HepG2 (cell line): ENCODE results near the gene RIMS3. TPM values are rescaled to one million over a fixed set of nuclear protein-coding genes. Genes with fewer than 3 reads are reported as not detected.

Experiments
- DNMT3B ChIP-seq: conservative IDR thresholded peaks from 2 replicates; pipeline ENCODE4 v1.6.1; 2016; ENCODE audit warnings: missing biosample characterization, control low read depth
- ELK4 ChIP-seq: sonication (generic); formaldehyde crosslinking; IDR thresholded peaks from 2 replicates; pipeline ENCODE4 v1.9.0; 2021; ENCODE audit warnings: missing genetic modification reagents, borderline replicate concordance
- EZH2 ChIP-seq: conservative IDR thresholded peaks from 2 replicates; pipeline ENCODE4 v1.6.1; 2012; ENCODE audit warnings: mild to moderate bottlenecking, low read depth, low read length, moderate library complexity
- HDAC1 ChIP-seq: sonication (generic); formaldehyde crosslinking; IDR thresholded peaks from 2 replicates; pipeline ENCODE4 v1.5.1; 2020; ENCODE audit warnings: mild to moderate bottlenecking, missing genetic modification reagents
- HNRNPH1 ChIP-seq: fragments of 200-400 bp; formaldehyde crosslinking; optimal IDR thresholded peaks from 2 replicates; pipeline ENCODE3; 2017; ENCODE audit warnings: mild to moderate bottlenecking, low read depth, low read length
- NCOA2 ChIP-seq: sonication (generic); formaldehyde crosslinking; IDR thresholded peaks from 2 replicates; pipeline ENCODE4 v1.8.0; 2022; ENCODE audit warnings: inconsistent platforms
- PAWR ChIP-seq: sonication (generic); formaldehyde crosslinking; IDR thresholded peaks from 2 replicates; pipeline ENCODE4 v1.4.0; 2020; ENCODE audit warnings: missing genetic modification reagents, mild to moderate bottlenecking, borderline replicate concordance
- ZNF253 ChIP-seq: sonication (generic); formaldehyde crosslinking; IDR thresholded peaks from 2 replicates; pipeline ENCODE4 v1.8.0; 2022; ENCODE audit warnings: mild to moderate bottlenecking, missing genetic modification reagents, borderline replicate concordance
- ZNF574 ChIP-seq: sonication (generic); formaldehyde crosslinking; IDR thresholded peaks from 2 replicates; pipeline ENCODE4 v1.4.0; 2020; ENCODE audit warnings: missing genetic modification reagents
- ZNF629 ChIP-seq: sonication (generic); formaldehyde crosslinking; conservative IDR thresholded peaks from 2 replicates; pipeline ENCODE4 v1.5.0; 2020; ENCODE audit warnings: missing genetic modification reagents
- ZNF740 ChIP-seq: sonication (generic); formaldehyde crosslinking; IDR thresholded peaks from 2 replicates; pipeline ENCODE4 v1.4.0; 2020; ENCODE audit warnings: missing genetic modification reagents
- ZNF777 ChIP-seq: sonication (generic); formaldehyde crosslinking; IDR thresholded peaks from 2 replicates; pipeline ENCODE4 v1.4.0; 2020; ENCODE audit warnings: missing genetic modification reagents
- polyA plus RNA-seq, 8 experiments: library from polyadenylated mRNA; depleted of rRNA in 3 of 8; stranded (reverse) in 7 of 8; unstranded in 1 of 8; fragments of >200 nt; fragmentation: Illumina TruSeq in 4 of 8; extraction: Trizol in 4 of 8; gene quantifications; 2 replicates each; pipeline versions ENCODE4 v1.2.1 to v1.2.3, GENCODE V29; 2011 to 2016; ENCODE audit warnings: low read depth in 4 of 8, missing spikeins in 1 of 8, mixed read lengths in 1 of 8; ENCODE audit not compliant: insufficient read depth in 1 of 8
- total RNA-seq, 5 experiments: library from RNA; depleted of rRNA; stranded (reverse); fragments of >200 nt; fragmentation: Illumina TruSeq; extraction: Trizol; gene quantifications; 2 replicates each; pipeline ENCODE4 v1.2.3, GENCODE V29; 2016; ENCODE audit warnings: low read depth in 1 of 5
- TF ChIP-seq, protein P1 (sequence below): sonication (generic); formaldehyde crosslinking; IDR thresholded peaks from 2 replicates; pipeline ENCODE4 v1.4.0; 2020; ENCODE audit warnings: missing genetic modification reagents
- TF ChIP-seq, protein P2 (sequence below): sonication (generic); formaldehyde crosslinking; IDR thresholded peaks from 2 replicates; pipeline ENCODE4 v1.4.0; 2020; ENCODE audit warnings: missing genetic modification reagents
- TF ChIP-seq, protein P3 (sequence below): sonication (generic); formaldehyde crosslinking; IDR thresholded peaks from 2 replicates; pipeline ENCODE4 v1.4.0; 2020; ENCODE audit warnings: mild to moderate bottlenecking, missing genetic modification reagents

Gene RIMS3
- total and polyA plus RNA-seq, 2 of the 13 experiments (the other 11 are each of a cell fraction or from before 2014, with no cell fraction given): 2.1 to 5.4 TPM

- no peak for TF ChIP-seq ELK4 (CRISPR knock-in tag)
- TF ChIP-seq, protein P1, sequence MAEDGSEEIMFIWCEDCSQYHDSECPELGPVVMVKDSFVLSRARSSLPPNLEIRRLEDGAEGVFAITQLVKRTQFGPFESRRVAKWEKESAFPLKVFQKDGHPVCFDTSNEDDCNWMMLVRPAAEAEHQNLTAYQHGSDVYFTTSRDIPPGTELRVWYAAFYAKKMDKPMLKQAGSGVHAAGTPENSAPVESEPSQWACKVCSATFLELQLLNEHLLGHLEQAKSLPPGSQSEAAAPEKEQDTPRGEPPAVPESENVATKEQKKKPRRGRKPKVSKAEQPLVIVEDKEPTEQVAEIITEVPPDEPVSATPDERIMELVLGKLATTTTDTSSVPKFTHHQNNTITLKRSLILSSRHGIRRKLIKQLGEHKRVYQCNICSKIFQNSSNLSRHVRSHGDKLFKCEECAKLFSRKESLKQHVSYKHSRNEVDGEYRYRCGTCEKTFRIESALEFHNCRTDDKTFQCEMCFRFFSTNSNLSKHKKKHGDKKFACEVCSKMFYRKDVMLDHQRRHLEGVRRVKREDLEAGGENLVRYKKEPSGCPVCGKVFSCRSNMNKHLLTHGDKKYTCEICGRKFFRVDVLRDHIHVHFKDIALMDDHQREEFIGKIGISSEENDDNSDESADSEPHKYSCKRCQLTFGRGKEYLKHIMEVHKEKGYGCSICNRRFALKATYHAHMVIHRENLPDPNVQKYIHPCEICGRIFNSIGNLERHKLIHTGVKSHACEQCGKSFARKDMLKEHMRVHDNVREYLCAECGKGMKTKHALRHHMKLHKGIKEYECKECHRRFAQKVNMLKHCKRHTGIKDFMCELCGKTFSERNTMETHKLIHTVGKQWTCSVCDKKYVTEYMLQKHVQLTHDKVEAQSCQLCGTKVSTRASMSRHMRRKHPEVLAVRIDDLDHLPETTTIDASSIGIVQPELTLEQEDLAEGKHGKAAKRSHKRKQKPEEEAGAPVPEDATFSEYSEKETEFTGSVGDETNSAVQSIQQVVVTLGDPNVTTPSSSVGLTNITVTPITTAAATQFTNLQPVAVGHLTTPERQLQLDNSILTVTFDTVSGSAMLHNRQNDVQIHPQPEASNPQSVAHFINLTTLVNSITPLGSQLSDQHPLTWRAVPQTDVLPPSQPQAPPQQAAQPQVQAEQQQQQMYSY: no peak
- TF ChIP-seq, protein P2, sequence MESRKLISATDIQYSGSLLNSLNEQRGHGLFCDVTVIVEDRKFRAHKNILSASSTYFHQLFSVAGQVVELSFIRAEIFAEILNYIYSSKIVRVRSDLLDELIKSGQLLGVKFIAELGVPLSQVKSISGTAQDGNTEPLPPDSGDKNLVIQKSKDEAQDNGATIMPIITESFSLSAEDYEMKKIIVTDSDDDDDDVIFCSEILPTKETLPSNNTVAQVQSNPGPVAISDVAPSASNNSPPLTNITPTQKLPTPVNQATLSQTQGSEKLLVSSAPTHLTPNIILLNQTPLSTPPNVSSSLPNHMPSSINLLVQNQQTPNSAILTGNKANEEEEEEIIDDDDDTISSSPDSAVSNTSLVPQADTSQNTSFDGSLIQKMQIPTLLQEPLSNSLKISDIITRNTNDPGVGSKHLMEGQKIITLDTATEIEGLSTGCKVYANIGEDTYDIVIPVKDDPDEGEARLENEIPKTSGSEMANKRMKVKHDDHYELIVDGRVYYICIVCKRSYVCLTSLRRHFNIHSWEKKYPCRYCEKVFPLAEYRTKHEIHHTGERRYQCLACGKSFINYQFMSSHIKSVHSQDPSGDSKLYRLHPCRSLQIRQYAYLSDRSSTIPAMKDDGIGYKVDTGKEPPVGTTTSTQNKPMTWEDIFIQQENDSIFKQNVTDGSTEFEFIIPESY (CRISPR knock-in tag): peak; percentile 10; the same call in 1 of the 2 replicates
- TF ChIP-seq ZNF574: peak; percentile 83
- TF ChIP-seq, protein P3, sequence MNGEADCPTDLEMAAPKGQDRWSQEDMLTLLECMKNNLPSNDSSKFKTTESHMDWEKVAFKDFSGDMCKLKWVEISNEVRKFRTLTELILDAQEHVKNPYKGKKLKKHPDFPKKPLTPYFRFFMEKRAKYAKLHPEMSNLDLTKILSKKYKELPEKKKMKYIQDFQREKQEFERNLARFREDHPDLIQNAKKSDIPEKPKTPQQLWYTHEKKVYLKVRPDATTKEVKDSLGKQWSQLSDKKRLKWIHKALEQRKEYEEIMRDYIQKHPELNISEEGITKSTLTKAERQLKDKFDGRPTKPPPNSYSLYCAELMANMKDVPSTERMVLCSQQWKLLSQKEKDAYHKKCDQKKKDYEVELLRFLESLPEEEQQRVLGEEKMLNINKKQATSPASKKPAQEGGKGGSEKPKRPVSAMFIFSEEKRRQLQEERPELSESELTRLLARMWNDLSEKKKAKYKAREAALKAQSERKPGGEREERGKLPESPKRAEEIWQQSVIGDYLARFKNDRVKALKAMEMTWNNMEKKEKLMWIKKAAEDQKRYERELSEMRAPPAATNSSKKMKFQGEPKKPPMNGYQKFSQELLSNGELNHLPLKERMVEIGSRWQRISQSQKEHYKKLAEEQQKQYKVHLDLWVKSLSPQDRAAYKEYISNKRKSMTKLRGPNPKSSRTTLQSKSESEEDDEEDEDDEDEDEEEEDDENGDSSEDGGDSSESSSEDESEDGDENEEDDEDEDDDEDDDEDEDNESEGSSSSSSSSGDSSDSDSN (CRISPR knock-in tag): peak; percentile 73
- no peak for TF ChIP-seq ZNF629 (CRISPR knock-in tag)
- peak; percentile 28; the same call in 1 of the 2 replicates for TF ChIP-seq ZNF777 (CRISPR knock-in tag)
- peak; percentile 55; the same call in 1 of the 2 replicates for TF ChIP-seq NCOA2 (CRISPR knock-in tag)
- 0 out of 2 replicates have a peak, but pooled peaks have one; percentile 63 for TF ChIP-seq PAWR (CRISPR knock-in tag)
- no peak for TF ChIP-seq EZH2
- peak; percentile 36; the same call in 1 of the 2 replicates for TF ChIP-seq ZNF740
- TF ChIP-seq DNMT3B (CRISPR knock-in tag): no peak
- TF ChIP-seq HDAC1 (CRISPR knock-in tag): peak; percentile 86
- TF ChIP-seq ZNF253: peak; percentile 88
- peak; percentile 10 for TF ChIP-seq HNRNPH1
These were observed 26.3 kb upstream of the RIMS3 start, which contains the start of gene NFYC (continued) for GRCh38 chr1:40691538-40692428.
